Endothelial cell of umbilical vein (primary cell): ENCODE data around the gene CNTNAP2. TPM values are rescaled to one million over a fixed set of nuclear protein-coding genes. Genes with fewer than 3 reads are reported as not detected.

Experiments
- BruUV-seq: library from RNA; stranded (reverse); fragments of 400-500 nt; replicated peaks from 2 replicates; lab custom pipeline; 2021; lab: Mats Ljungman, UMichigan
- CTCF ChIA-PET: fragments of 300-600, 350-600 bp; sonication (Branson Sonifier 250); formaldehyde crosslinking; loops from one replicate; lab custom pipeline; 2021; ENCODE audit warnings: antibody characterized with exemption, inconsistent platforms; lab: Charles Lee
- POLR2A ChIA-PET: fragments of 300-600, 350-600 bp; sonication (Branson Sonifier 250); formaldehyde crosslinking; loops from one replicate; lab custom pipeline; 2021; ENCODE audit warnings: antibody characterized with exemption, inconsistent platforms; lab: Charles Lee
- DNase-seq: peaks from one replicate; pipeline ENCODE4 v3.0.0-alpha.2; 2011; ENCODE audit warnings: low read depth, low spot score
- FAIRE-seq: peaks from 2 replicates; lab custom pipeline; 2011; peaks lifted over from hg19 to GRCh38; lab: Jason Lieb, UNC
- H2AFZ ChIP-seq: 2 replicates; pipeline ENCODE4 v1.6.0; 2012; ENCODE audit warnings: low read depth, low read length, control low read depth, inconsistent platforms
- H3K27ac ChIP-seq: 2 replicates; pipeline ENCODE4 v1.5.1; 2011; ENCODE audit warnings: low read depth, mild to moderate bottlenecking, control low read depth, low read length, moderate library complexity; ENCODE audit not compliant: insufficient read depth
- H3K27me3 ChIP-seq, 2 experiments: 2 replicates each; pipeline versions ENCODE4 v1.6.0 to v1.6.1; 2011; ENCODE audit warnings: low read length in 2 of 2, mixed read lengths in 1 of 2; ENCODE audit not compliant: control insufficient read depth in 2 of 2, insufficient read depth in 2 of 2
- H3K36me3 ChIP-seq, 2 experiments: 2 replicates in 1 of 2; 3 replicates in 1 of 2; pipeline ENCODE4 v1.5.1; 2011; ENCODE audit warnings: low read length in 2 of 2, mild to moderate bottlenecking in 1 of 2, moderate library complexity in 1 of 2; ENCODE audit not compliant: control insufficient read depth in 2 of 2, insufficient read depth in 2 of 2; ENCODE audit errors: extremely low read depth in 1 of 2
- H3K4me1 ChIP-seq: 3 replicates; pipeline ENCODE4 v1.5.1; 2011; ENCODE audit warnings: mild to moderate bottlenecking, low read length; ENCODE audit not compliant: control insufficient read depth, insufficient read depth; ENCODE audit errors: extremely low read depth
- H3K4me2 ChIP-seq: 2 replicates; pipeline ENCODE4 v1.6.1; 2011; ENCODE audit warnings: low read length, control low read depth, mixed read lengths; ENCODE audit not compliant: insufficient read depth
- H3K4me3 ChIP-seq, 3 experiments: fragments of 200-600 bp in 1 of 3; sonication (generic), shearing (Covaris generic) in 1 of 3; replicated peaks in 1 of 3; 2 replicates each; pipeline ENCODE4 v1.5.1; 2011 to 2016; ENCODE audit warnings: control low read depth in 3 of 3, low read length in 3 of 3, mild to moderate bottlenecking in 2 of 3, inconsistent platforms in 1 of 3, low read depth in 1 of 3, moderate library complexity in 1 of 3; ENCODE audit not compliant: insufficient read depth in 1 of 3
- H3K79me2 ChIP-seq: 2 replicates; pipeline ENCODE4 v1.6.0; 2012; ENCODE audit warnings: low read length, inconsistent platforms; ENCODE audit not compliant: control insufficient read depth, insufficient read depth
- H3K9ac ChIP-seq: replicated peaks from 2 replicates; pipeline ENCODE3; 2011; ENCODE audit warnings: low read length, control low read depth; ENCODE audit not compliant: insufficient read depth; ENCODE audit errors: extremely low read depth
- H3K9me1 ChIP-seq: replicated peaks from 3 replicates; pipeline ENCODE4 v1.6.0; 2011; ENCODE audit warnings: mild to moderate bottlenecking, low read length; ENCODE audit not compliant: control insufficient read depth, insufficient read depth; ENCODE audit errors: extremely low read depth
- H3K9me3 ChIP-seq: replicated peaks from 2 replicates; pipeline ENCODE4 v1.5.1; 2012; ENCODE audit warnings: low read length, inconsistent platforms; ENCODE audit not compliant: control insufficient read depth, insufficient read depth
- H4K20me1 ChIP-seq: replicated peaks from 2 replicates; pipeline ENCODE3; 2011; ENCODE audit warnings: mild to moderate bottlenecking, low read length; ENCODE audit not compliant: control insufficient read depth, insufficient read depth; ENCODE audit errors: extremely low read depth
- CTCF ChIP-seq, 2 donors: IDR thresholded peaks; 1 replicate in 1 of 2; 2 replicates in 1 of 2; pipeline ENCODE4 v1.5.1; 2011; ENCODE audit warnings: low read length in 2 of 2, mild to moderate bottlenecking in 2 of 2, moderate library complexity in 2 of 2, control low read depth in 1 of 2, inconsistent platforms in 1 of 2, low read depth in 1 of 2; ENCODE audit not compliant: insufficient read depth in 1 of 2; ENCODE audit errors: extremely low read depth in 1 of 2
- EZH2 ChIP-seq: IDR thresholded peaks from 2 replicates; pipeline ENCODE4 v1.6.1; 2012; ENCODE audit warnings: borderline replicate concordance, low read depth, mild to moderate bottlenecking, moderate library complexity, low read length, inconsistent platforms; ENCODE audit not compliant: severe bottlenecking
- FOS ChIP-seq: IDR thresholded peaks from 2 replicates; pipeline ENCODE4 v1.6.1; 2011; ENCODE audit warnings: mild to moderate bottlenecking, low read length, moderate library complexity, borderline replicate concordance; ENCODE audit not compliant: insufficient read depth
- GATA2 ChIP-seq: IDR thresholded peaks from 2 replicates; pipeline ENCODE4 v1.7.0; 2011; ENCODE audit warnings: low read depth, mild to moderate bottlenecking, moderate library complexity, mixed read lengths, low read length; ENCODE audit not compliant: insufficient read length, insufficient read depth
- JUN ChIP-seq: IDR thresholded peaks from 2 replicates; pipeline ENCODE4 v1.6.1; 2011; ENCODE audit warnings: borderline replicate concordance, low read depth; ENCODE audit not compliant: insufficient read length, insufficient read depth
- MAX ChIP-seq: IDR thresholded peaks from 2 replicates; pipeline ENCODE4 v1.6.1; 2011; ENCODE audit not compliant: insufficient read depth, insufficient read length
- MYC ChIP-seq: IDR thresholded peaks from one replicate; pipeline ENCODE4 v1.6.1; 2011; ENCODE audit warnings: mild to moderate bottlenecking, low read depth, low read length
- POLR2A ChIP-seq: IDR thresholded peaks from 2 replicates; pipeline ENCODE4 v1.6.1; 2012; ENCODE audit warnings: low read depth, mild to moderate bottlenecking, control low read depth, low read length
- POLR2AphosphoS5 ChIP-seq: IDR thresholded peaks from 2 replicates; pipeline ENCODE4 v1.6.1; 2012; ENCODE audit warnings: low read depth, mild to moderate bottlenecking, control low read depth, low read length, moderate library complexity; ENCODE audit not compliant: insufficient read depth
- dilution Hi-C: fragments of 300-500 bp; cut with MboI; formaldehyde crosslinking; loops from one replicate; pipeline ENCODE4 v1.15.0; 2019; ENCODE audit warnings: low sequenced_read_pairs; ENCODE audit not compliant: extremely low pct_ligation_motif_present
- intact Hi-C: fragments of 100-400 bp; cut with micrococcal nuclease; formaldehyde crosslinking; loops from one replicate; pipeline ENCODE4 v1.10.0; 2022
- polyA plus RNA-seq, 4 experiments: library from polyadenylated mRNA; depleted of rRNA in 3 of 4; stranded (reverse) in 3 of 4; unstranded in 1 of 4; fragments of >200 nt; gene quantifications; 2 replicates each; pipeline versions ENCODE4 v1.2.1 to v1.2.3, GENCODE V29; 2011 to 2012; ENCODE audit warnings: missing spikeins in 1 of 4
- total RNA-seq: library from RNA; stranded (reverse); gene quantifications from 2 replicates; pipeline ENCODE4 v1.2.3, GENCODE V29; 2021

CNTNAP2 gene
- total and polyA plus RNA-seq, 2 donors (not counting 3 experiments of a cell fraction or from before 2014, with no cell fraction given) = not detected

GRCh38 chr7:148104924-148105323, 1988.3 kb downstream of the CNTNAP2 start:
- no peak overlapping the region for H3K4me2 ChIP-seq
- TF ChIP-seq FOS = no peak
- TF ChIP-seq POLR2A = no peak
- TF ChIP-seq EZH2 = no peak
- TF ChIP-seq MAX = no peak
- TF ChIP-seq POLR2AphosphoS5 = no peak
- TF ChIP-seq MYC = no peak
- no peak for TF ChIP-seq GATA2
- TF ChIP-seq JUN = no peak
- no peak for TF ChIP-seq CTCF (IDR thresholded peaks at IDR 0.05; ENCODE audit: extremely low read depth in 1 of 2, insufficient read depth in 1 of 2, low read depth in 1 of 2, low read length in 2 of 2)
- no peak overlapping the region for H3K9ac ChIP-seq
- dilution Hi-C loops = no loop called here
- no peak for DNase-seq
- H3K27me3 ChIP-seq = no peaks in the 10 kb centered on the region
- H3K9me1 ChIP-seq = no peaks in the 10 kb centered on the region
- H4K20me1 ChIP-seq = no peaks in the 10 kb centered on the region
- intact Hi-C loops = no loop called here
- H3K9me3 ChIP-seq = no peaks in the 10 kb centered on the region
- no peaks in the 10 kb centered on the region for H3K4me1 ChIP-seq
- CTCF ChIA-PET = no interaction called here
- H3K4me3 ChIP-seq = no peak overlapping the region
- no TSS peak for BruUV-seq
- no peak overlapping the region for H2AFZ ChIP-seq
- H3K36me3 ChIP-seq = no peaks in the 10 kb centered on the region
- no peaks in the 10 kb centered on the region for H3K79me2 ChIP-seq
- POLR2A ChIA-PET = no interaction called here
- FAIRE-seq = no peak
- H3K27ac ChIP-seq = no peak overlapping the region
